ENCODE measurements around the gene CREBZF. TPM values are rescaled to one million over a fixed set of nuclear protein-coding genes. Genes with fewer than 3 reads are reported as not detected.

Gene CREBZF
- total and polyA plus RNA-seq, 2 experiments from 2014 or later, result 15.0 to 27.6 TPM

Other genes with a start within 250 kb of the CREBZF start
- gene DLG2, start 37.8 kb downstream of the CREBZF start, total RNA-seq (2014; rRNA removed; shearing (Covaris generic)), result 1.7 and 9.0 TPM in 2 replicates
- 1.1 and 1.2 TPM in 2 replicates for gene DLG2, start 37.8 kb downstream of the CREBZF start, polyA plus RNA-seq (2016; fragmentation: Nextera tagmentation; extraction: Ambion mirVana)
- 52.2 and 60.1 TPM in 2 replicates for gene TMEM126B, start 36.5 kb downstream of the CREBZF start, total RNA-seq (2014; rRNA removed; shearing (Covaris generic))
- 53.6 and 54.9 TPM in 2 replicates for gene TMEM126B, start 36.5 kb downstream of the CREBZF start, polyA plus RNA-seq (2016; fragmentation: Nextera tagmentation; extraction: Ambion mirVana)
- 21.5 and 22.9 TPM in 2 replicates for gene TMEM126A, start 17.2 kb downstream of the CREBZF start, total RNA-seq (2014; rRNA removed; shearing (Covaris generic))
- gene TMEM126A, start 17.2 kb downstream of the CREBZF start, polyA plus RNA-seq (2016; fragmentation: Nextera tagmentation; extraction: Ambion mirVana), result 64.0 and 69.8 TPM in 2 replicates
- 2.8 and 4.4 TPM in 2 replicates for gene CCDC89, start 21.1 kb upstream of the CREBZF start, total RNA-seq (2014; rRNA removed; shearing (Covaris generic))
- 3.7 and 4.6 TPM in 2 replicates for gene CCDC89, start 21.1 kb upstream of the CREBZF start, polyA plus RNA-seq (2016; fragmentation: Nextera tagmentation; extraction: Ambion mirVana)
- gene SYTL2, start 146.0 kb upstream of the CREBZF start, total RNA-seq (2014; rRNA removed; shearing (Covaris generic)), result 3.3 and 5.3 TPM in 2 replicates
- gene SYTL2, start 146.0 kb upstream of the CREBZF start, polyA plus RNA-seq (2016; fragmentation: Nextera tagmentation; extraction: Ambion mirVana), result 3.5 TPM in 2 replicates
- gene CCDC83, start 190.3 kb upstream of the CREBZF start, total RNA-seq (2014; rRNA removed; shearing (Covaris generic)), result not detected in 2 replicates
- not detected in 2 replicates for gene CCDC83, start 190.3 kb upstream of the CREBZF start, polyA plus RNA-seq (2016; fragmentation: Nextera tagmentation; extraction: Ambion mirVana)

All from GM23248 (cell line).